ENCODE data around the gene SALL1. TPM values are rescaled to one million over a fixed set of nuclear protein-coding genes. Genes with fewer than 3 reads are reported as not detected.

The SALL1 gene
- polyA plus RNA-seq, 1 donor: 4.5 TPM

- Histone ChIP-seq H3K36me3 (ENCODE audit: control insufficient read depth, insufficient read depth, low read length) (no peaks in the 10 kb centered on the region), H3K9me3 (ENCODE audit: control insufficient read depth, low read depth, low read length) (peaks cover 3% of the 10 kb centered on the region), H3K4me3 (ENCODE audit: low read length) (no peak overlapping the region), H3K27me3 (ENCODE audit: control insufficient read depth, insufficient read depth, low read length) (peaks cover 79% of the 10 kb centered on the region), H3K4me1 (ENCODE audit: control insufficient read depth, insufficient read depth, low read length) (peaks cover 7% of the 10 kb centered on the region), H3K27ac (ENCODE audit: low read length) (no peak overlapping the region)
- WGBS (ENCODE audit: insufficient coverage, low lambda C conversion rate): 60% methylated on average over 1 of the region's 2 CpGs
- DNase-seq: no peak
These were observed 6.6 kb upstream of the SALL1 start for GRCh38 chr16:51157698-51158097.

- no peak overlapping the region for H3K4me3 ChIP-seq (ENCODE audit: low read length)
- H3K36me3 ChIP-seq (ENCODE audit: control insufficient read depth, insufficient read depth, low read length): no peaks in the 10 kb centered on the region
- H3K4me1 ChIP-seq (ENCODE audit: control insufficient read depth, insufficient read depth, low read length): peaks cover 7% of the 10 kb centered on the region
- H3K9me3 ChIP-seq (ENCODE audit: control insufficient read depth, low read depth, low read length): peaks cover 3% of the 10 kb centered on the region
- no CpG with 5 or more reads among the region's 2 CpGs for WGBS (ENCODE audit: insufficient coverage, low lambda C conversion rate)
- no peak overlapping the region for H3K27ac ChIP-seq (ENCODE audit: low read length)
- no peak for DNase-seq
- peaks cover 88% of the 10 kb centered on the region for H3K27me3 ChIP-seq (ENCODE audit: control insufficient read depth, insufficient read depth, low read length)
These were observed 5.7 kb upstream of the SALL1 start for GRCh38 chr16:51156807-51157200.

DNA sequence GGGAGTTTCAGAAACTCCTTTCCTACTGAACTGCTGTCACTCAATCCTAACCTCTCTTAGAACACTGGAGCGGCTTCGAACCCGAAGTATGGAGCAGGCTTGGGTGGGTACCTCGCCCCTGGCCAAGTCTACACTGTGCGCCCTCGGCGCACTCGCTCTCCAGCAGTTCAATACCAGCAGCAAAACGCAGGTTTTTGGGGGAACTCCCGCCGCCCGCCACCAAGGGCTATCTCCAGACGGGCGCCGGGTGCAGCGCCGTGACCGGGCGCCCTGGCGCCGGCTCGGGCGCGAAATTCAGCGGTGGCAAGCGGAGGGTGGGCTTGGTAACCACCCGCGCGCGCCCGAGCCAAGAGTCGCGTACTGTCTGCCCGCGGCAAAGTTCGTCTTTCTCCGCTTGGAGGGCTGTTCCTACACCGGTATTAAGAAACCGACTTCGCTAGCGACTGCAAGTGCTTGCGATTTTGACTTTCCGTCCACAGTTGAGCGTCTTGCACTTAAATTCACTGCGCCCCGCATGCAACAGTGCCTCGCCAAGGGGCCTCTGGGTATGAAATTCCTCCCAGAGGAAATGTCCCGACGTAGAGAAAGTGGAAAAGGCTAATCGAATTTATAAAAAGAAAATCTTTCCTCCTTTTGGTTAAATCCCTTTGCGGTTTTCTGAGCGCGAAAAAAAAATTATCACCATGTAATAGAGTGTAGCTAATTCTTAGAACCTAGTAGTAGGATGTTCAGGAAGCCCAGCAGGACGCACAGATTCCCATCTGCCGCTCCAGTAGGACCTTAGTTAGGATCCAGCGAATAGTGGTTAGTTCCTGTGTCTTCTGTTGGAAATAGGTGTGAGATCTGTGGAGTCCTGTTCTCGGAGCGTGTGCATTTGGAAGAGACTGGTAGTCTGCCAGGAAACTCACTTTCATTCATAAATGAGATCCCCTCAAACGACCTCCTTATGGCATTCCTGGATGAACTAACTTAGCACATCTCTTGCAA lies 5.0 kb upstream of the SALL1 start:
- Histone ChIP-seq H3K36me3 (ENCODE audit: control insufficient read depth, insufficient read depth, low read length) (no peaks in the 10 kb centered on the region), H3K4me1 (ENCODE audit: control insufficient read depth, insufficient read depth, low read length) (peaks cover 7% of the 10 kb centered on the region), H3K4me3 (ENCODE audit: low read length) (no peak overlapping the region), H3K9me3 (ENCODE audit: control insufficient read depth, low read depth, low read length) (peaks cover 3% of the 10 kb centered on the region), H3K27me3 (ENCODE audit: control insufficient read depth, insufficient read depth, low read length) (peaks cover 91% of the 10 kb centered on the region), H3K27ac (ENCODE audit: low read length) (no peak overlapping the region)
- WGBS (ENCODE audit: insufficient coverage, low lambda C conversion rate): 12% methylated on average over 3 of the region's 59 CpGs
- DNase-seq: no peak

DNA sequence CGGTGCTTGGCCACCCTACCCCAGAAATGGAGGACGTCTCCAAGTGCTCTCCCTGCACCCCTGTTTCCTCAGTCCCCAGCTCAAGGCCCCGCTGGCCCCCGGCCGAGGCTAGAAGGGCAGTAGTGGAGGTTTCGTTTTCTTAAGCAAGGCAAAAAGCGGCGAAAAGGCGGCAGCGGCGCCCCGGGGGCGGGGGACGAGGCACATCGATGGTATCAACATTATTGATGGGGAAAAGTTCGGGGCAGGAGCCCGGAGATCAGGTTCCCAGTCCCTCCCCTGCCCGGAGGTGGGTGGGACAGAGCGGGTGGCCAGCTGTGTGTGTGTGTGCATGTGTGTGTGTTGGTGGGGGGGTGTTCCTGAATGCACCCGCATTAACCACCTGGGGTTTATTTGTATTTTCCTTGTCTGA lies 4.1 kb upstream of the SALL1 start:
- Histone ChIP-seq H3K9me3 (ENCODE audit: control insufficient read depth, low read depth, low read length) (peaks cover 7% of the 10 kb centered on the region), H3K27ac (ENCODE audit: low read length) (peak overlapping the region; percentile 33), H3K27me3 (ENCODE audit: control insufficient read depth, insufficient read depth, low read length) (peaks cover 93% of the 10 kb centered on the region), H3K4me3 (ENCODE audit: low read length) (peak overlapping the region; percentile 13), H3K4me1 (ENCODE audit: control insufficient read depth, insufficient read depth, low read length) (peaks cover 10% of the 10 kb centered on the region), H3K36me3 (ENCODE audit: control insufficient read depth, insufficient read depth, low read length) (no peaks in the 10 kb centered on the region)
- no peak for DNase-seq
- no CpG with 5 or more reads among the region's 20 CpGs for WGBS (ENCODE audit: insufficient coverage, low lambda C conversion rate)

GRCh38 chr16:51154271-51155171 lies 3.5 kb upstream of the SALL1 start:
- no CpG with 5 or more reads among the region's 55 CpGs for WGBS (ENCODE audit: insufficient coverage, low lambda C conversion rate)
- DNase-seq: no peak
- no peaks in the 10 kb centered on the region for H3K36me3 ChIP-seq (ENCODE audit: control insufficient read depth, insufficient read depth, low read length)
- peaks cover 93% of the 10 kb centered on the region for H3K27me3 ChIP-seq (ENCODE audit: control insufficient read depth, insufficient read depth, low read length)
- peak overlapping the region; percentile 13 for H3K4me3 ChIP-seq (ENCODE audit: low read length)
- peak overlapping the region; percentile 33 for H3K27ac ChIP-seq (ENCODE audit: low read length)
- peaks cover 10% of the 10 kb centered on the region for H3K4me1 ChIP-seq (ENCODE audit: control insufficient read depth, insufficient read depth, low read length)
- H3K9me3 ChIP-seq (ENCODE audit: control insufficient read depth, low read depth, low read length): peaks cover 11% of the 10 kb centered on the region

DNA sequence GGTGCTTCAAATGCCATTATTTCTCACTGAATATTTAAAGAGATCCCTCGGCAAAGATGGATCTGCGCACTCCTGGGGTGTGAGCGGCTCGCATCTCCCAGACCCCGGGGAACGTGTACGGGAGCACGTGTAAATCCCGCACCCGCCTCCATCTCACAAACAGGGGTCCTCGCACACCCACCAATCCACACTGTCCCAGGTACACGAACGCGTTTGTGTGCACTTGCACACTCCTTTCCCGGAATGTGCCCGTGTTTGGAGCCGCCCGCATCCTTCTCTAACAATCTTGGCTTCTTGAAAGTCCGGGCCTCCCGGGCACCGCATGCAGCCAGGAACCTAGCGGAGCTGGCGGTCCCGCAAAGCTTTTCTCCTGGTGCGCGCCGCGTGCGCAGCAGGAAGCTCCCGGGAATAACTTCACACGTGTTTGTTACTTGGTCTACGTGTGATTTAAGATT lies 2.5 kb upstream of the SALL1 start:
- peak overlapping the region; percentile 28 for H3K4me3 ChIP-seq (ENCODE audit: low read length)
- H3K27ac ChIP-seq (ENCODE audit: low read length): peak overlapping the region; percentile 45
- peaks cover 93% of the 10 kb centered on the region for H3K27me3 ChIP-seq (ENCODE audit: control insufficient read depth, insufficient read depth, low read length)
- no peaks in the 10 kb centered on the region for H3K36me3 ChIP-seq (ENCODE audit: control insufficient read depth, insufficient read depth, low read length)
- DNase-seq: no peak
- WGBS (ENCODE audit: insufficient coverage, low lambda C conversion rate): no CpG with 5 or more reads among the region's 32 CpGs
- H3K4me1 ChIP-seq (ENCODE audit: control insufficient read depth, insufficient read depth, low read length): peaks cover 10% of the 10 kb centered on the region
- peaks cover 11% of the 10 kb centered on the region for H3K9me3 ChIP-seq (ENCODE audit: control insufficient read depth, low read depth, low read length)

DNA sequence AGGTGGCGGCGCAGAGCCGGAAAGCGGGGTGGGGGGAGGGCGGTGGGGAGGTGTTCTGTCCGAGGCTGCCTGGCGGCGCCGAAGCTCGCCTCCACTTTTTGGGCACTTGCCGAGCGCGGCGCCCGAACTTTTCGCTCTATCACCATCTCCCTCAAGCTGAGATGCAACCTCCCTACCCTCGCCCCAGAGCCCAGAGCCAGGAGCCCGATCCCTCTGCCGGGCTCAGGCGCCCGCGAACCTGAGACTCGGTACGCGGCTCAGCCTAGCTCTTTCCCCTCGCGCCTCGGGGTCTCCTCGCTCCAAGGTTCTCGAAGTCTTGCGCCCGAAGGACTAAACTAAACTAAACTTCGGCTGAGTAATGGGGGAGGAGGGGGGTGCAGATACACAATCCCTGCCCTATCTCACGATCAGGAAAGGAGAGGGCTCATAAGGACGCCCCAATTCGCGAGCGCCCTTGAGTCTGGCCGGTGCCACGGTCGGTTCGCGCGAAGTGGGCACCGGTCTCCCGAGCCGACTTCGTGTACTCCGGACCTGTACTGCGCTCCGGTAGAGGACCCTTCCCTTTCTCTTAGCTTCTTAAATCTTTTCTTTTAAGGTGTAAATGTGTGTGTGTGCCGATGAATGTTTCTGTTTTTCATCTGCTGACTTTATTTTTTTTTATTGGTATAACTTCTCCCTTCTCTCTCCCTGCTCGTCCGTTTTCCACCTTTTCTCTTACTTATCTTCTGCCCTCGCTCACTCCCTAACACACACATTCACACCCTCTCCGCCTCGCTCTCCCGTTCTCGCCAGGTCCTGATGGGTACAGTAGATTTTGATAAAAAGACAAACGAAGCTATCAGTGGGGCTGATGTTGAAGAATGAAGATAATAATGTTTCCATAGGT lies 1.9 kb upstream of the SALL1 start:
- H3K27ac ChIP-seq (ENCODE audit: low read length): peak overlapping the region; percentile 45
- WGBS (ENCODE audit: insufficient coverage, low lambda C conversion rate): 4% methylated on average over 6 of the region's 60 CpGs
- peaks cover 11% of the 10 kb centered on the region for H3K9me3 ChIP-seq (ENCODE audit: control insufficient read depth, low read depth, low read length)
- peaks cover 10% of the 10 kb centered on the region for H3K4me1 ChIP-seq (ENCODE audit: control insufficient read depth, insufficient read depth, low read length)
- no peak for DNase-seq
- H3K27me3 ChIP-seq (ENCODE audit: control insufficient read depth, insufficient read depth, low read length): peaks cover 96% of the 10 kb centered on the region
- no peaks in the 10 kb centered on the region for H3K36me3 ChIP-seq (ENCODE audit: control insufficient read depth, insufficient read depth, low read length)
- peak overlapping the region; percentile 28 for H3K4me3 ChIP-seq (ENCODE audit: low read length)

- no peaks in the 10 kb centered on the region for H3K36me3 ChIP-seq (ENCODE audit: control insufficient read depth, insufficient read depth, low read length)
- no CpG with 5 or more reads among the region's 56 CpGs for WGBS (ENCODE audit: insufficient coverage, low lambda C conversion rate)
- H3K4me1 ChIP-seq (ENCODE audit: control insufficient read depth, insufficient read depth, low read length): peaks cover 10% of the 10 kb centered on the region
- peak overlapping the region; percentile 28 for H3K4me3 ChIP-seq (ENCODE audit: low read length)
- peaks cover 11% of the 10 kb centered on the region for H3K9me3 ChIP-seq (ENCODE audit: control insufficient read depth, low read depth, low read length)
- peak overlapping the region; percentile 45 for H3K27ac ChIP-seq (ENCODE audit: low read length)
- H3K27me3 ChIP-seq (ENCODE audit: control insufficient read depth, insufficient read depth, low read length): peaks cover 93% of the 10 kb centered on the region
- peak in 1 of 2 donors; percentile 51 for DNase-seq
These were observed 1.0 kb upstream of the SALL1 start for GRCh38 chr16:51151961-51152663.

DNA sequence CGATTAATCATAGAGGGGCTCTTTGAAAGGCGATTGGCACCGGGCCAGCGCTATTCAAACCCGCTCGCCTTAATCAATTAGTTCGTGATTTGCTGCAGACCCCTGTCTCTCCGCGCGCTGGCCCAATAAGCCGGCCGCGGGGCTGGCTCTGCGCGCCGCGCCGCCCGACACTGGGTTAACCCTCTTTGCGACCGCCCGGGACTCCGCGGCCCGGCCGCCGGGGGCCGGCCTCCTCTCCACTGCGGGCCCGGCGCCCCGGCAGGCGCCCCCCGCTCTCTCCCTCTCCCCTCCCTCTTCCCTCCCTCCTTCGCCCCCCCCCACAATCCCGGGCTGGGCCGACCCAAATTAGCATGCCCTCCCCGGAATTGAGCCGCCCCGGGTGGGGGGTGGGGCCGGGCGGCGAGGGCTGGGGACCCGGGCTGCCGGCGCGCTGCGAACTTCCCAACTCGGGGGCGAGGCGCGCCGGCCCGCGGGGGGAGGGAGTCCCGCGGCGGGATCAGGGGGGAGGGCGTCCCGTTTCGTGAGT lies 428 bp upstream of the SALL1 start:
- Histone ChIP-seq H3K36me3 (ENCODE audit: control insufficient read depth, insufficient read depth, low read length) (no peaks in the 10 kb centered on the region), H3K27ac (ENCODE audit: low read length) (no peak overlapping the region), H3K4me3 (ENCODE audit: low read length) (no peak overlapping the region), H3K9me3 (ENCODE audit: control insufficient read depth, low read depth, low read length) (peaks cover 11% of the 10 kb centered on the region), H3K27me3 (ENCODE audit: control insufficient read depth, insufficient read depth, low read length) (peaks cover 93% of the 10 kb centered on the region), H3K4me1 (ENCODE audit: control insufficient read depth, insufficient read depth, low read length) (peaks cover 10% of the 10 kb centered on the region)
- WGBS (ENCODE audit: insufficient coverage, low lambda C conversion rate): no CpG with 5 or more reads among the region's 61 CpGs
- peak in 1 of 2 donors; percentile 50 for DNase-seq
